Spinal cord (tissue), 10 donors: Measurements from ENCODE around the gene ZNF273. TPM values are rescaled to one million over a fixed set of nuclear protein-coding genes. Genes with fewer than 3 reads are reported as not detected.
"Not testable (repeated sequence)": the region's sequence is repeated elsewhere in the genome, so short reads cannot be mapped to it uniquely, and the experiment has no call there.

ENCODE experiments used
- DNase-seq, 6 donors: peaks; one replicate each; pipeline versions ENCODE4 v3.0.0 to v3.0.0-alpha.2; 2013 to 2015; ENCODE audit warnings: low spot score in 6 of 6, low read depth in 4 of 6
- H3K27ac ChIP-seq: one replicate; pipeline ENCODE4 v1.5.1; 2013; ENCODE audit warnings: low read depth, low read length, control low read depth
- H3K27me3 ChIP-seq: one replicate; pipeline ENCODE4 v1.6.1; 2013; ENCODE audit warnings: low read length; ENCODE audit not compliant: control insufficient read depth, insufficient read depth
- H3K36me3 ChIP-seq: one replicate; pipeline ENCODE4 v1.6.1; 2013; ENCODE audit warnings: low read length; ENCODE audit not compliant: control insufficient read depth, insufficient read depth
- H3K4me1 ChIP-seq: one replicate; pipeline ENCODE4 v1.6.1; 2013; ENCODE audit warnings: low read length; ENCODE audit not compliant: control insufficient read depth, insufficient read depth
- H3K4me3 ChIP-seq: one replicate; pipeline ENCODE4 v1.5.1; 2013; ENCODE audit warnings: low read depth, low read length, control low read depth
- H3K9me3 ChIP-seq: one replicate; pipeline ENCODE4 v1.6.1; 2013; ENCODE audit warnings: low read length; ENCODE audit not compliant: control insufficient read depth, insufficient read depth
- WGBS: methylation state at CpG from one replicate; pipeline ENCODE4 v1.1.5; 2013; ENCODE audit warnings: missing lambda C conversion rate; ENCODE audit not compliant: insufficient coverage; 5-methylcytosine and 5-hydroxymethylcytosine counted together
- polyA plus RNA-seq, 2 donors: library from polyadenylated mRNA; unstranded; fragments of 120-200 nt; gene quantifications; one replicate each; pipeline ENCODE4 v1.2.1, GENCODE V29; 2013; ENCODE audit not compliant: insufficient read length in 2 of 2
- total RNA-seq, 2 donors: library from RNA; depleted of rRNA in 1 of 2; stranded (reverse); fragments of 120-200 nt in 1 of 2; fragments of >200 nt in 1 of 2; gene quantifications; one replicate each; pipeline versions ENCODE4 v1.2.3 to v1.2.4, GENCODE V29; 2013 to 2014
- donor health status: healthy.

The ZNF273 gene
- total and polyA plus RNA-seq, 4 donors, result 12.2 to 22.7 (median 17.6) TPM

GRCh38 chr7:64888561-64888900 is 14.5 kb upstream of the ZNF273 start:
- peaks cover 10% of the 10 kb centered on the region for H3K36me3 ChIP-seq
- WGBS, result 10% methylated on average over 16 of the region's 17 CpGs
- H3K4me3 ChIP-seq, result peak overlapping the region; percentile 4
- H3K9me3 ChIP-seq, result peaks cover 3% of the 10 kb centered on the region
- DNase-seq, result peak in 1 of 6 donors; percentile 20
- peaks cover 26% of the 10 kb centered on the region for H3K4me1 ChIP-seq
- H3K27ac ChIP-seq, result no peak overlapping the region
- peaks cover 33% of the 10 kb centered on the region for H3K27me3 ChIP-seq

GRCh38 chr7:64888901-64889685 is 14.0 kb upstream of the ZNF273 start:
- Histone ChIP-seq H3K9me3 (peaks cover 3% of the 10 kb centered on the region), H3K27ac (no peak overlapping the region), H3K4me1 (peaks cover 26% of the 10 kb centered on the region), H3K4me3 (peak overlapping the region; percentile 4), H3K27me3 (peaks cover 33% of the 10 kb centered on the region), H3K36me3 (peaks cover 10% of the 10 kb centered on the region)
- DNase-seq, result peak in 2 of 6 donors; percentile 13 to 41
- WGBS, result 8% methylated on average over 60 of the region's 60 CpGs

GRCh38 chr7:64889686-64890162 is 13.3 kb upstream of the ZNF273 start:
- H3K36me3 ChIP-seq, result peaks cover 10% of the 10 kb centered on the region
- H3K27me3 ChIP-seq, result peaks cover 33% of the 10 kb centered on the region
- H3K9me3 ChIP-seq, result peaks cover 1% of the 10 kb centered on the region
- peaks cover 26% of the 10 kb centered on the region for H3K4me1 ChIP-seq
- H3K4me3 ChIP-seq, result no peak overlapping the region
- no peak for DNase-seq
- 28% methylated on average over 17 of the region's 18 CpGs for WGBS
- no peak overlapping the region for H3K27ac ChIP-seq

- not testable (repeated sequence) for H3K4me3 ChIP-seq, H3K36me3 ChIP-seq, H3K9me3 ChIP-seq, DNase-seq, H3K27ac ChIP-seq
- peaks cover 33% of the 10 kb centered on the region for H3K27me3 ChIP-seq
- peaks cover 26% of the 10 kb centered on the region for H3K4me1 ChIP-seq
- 74% methylated on average over 3 of the region's 3 CpGs for WGBS
These were observed 12.8 kb upstream of the ZNF273 start for GRCh38 chr7:64890273-64890672.

DNA sequence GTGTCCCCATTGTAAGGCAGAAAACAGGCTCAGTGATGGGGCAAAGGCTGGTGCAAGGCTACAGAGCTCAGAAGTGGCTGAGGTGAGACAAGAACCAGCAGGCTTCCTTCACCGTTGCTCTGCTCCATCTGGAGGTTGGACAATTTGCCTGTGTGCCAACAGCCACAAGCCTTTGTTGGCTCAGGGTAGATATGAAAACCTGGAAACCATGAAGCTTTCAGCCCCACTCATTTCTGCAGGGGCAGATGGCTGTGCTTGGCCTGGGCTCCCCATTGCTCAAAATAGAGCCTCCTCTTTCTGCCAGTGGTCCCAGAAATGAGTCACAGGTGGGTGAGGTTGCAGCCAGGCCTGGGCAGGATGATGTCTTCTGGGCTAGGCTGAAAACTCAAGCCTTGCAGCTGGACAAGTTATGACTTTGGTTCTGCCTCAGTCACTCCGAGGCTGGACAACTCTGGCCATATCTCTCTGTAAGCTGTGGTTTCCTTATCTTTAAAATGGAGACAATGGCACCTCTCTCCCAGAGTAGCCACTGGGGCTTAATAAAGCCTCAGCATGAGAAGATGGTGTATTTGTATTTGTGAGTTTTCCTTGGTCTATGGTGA is 12.2 kb upstream of the ZNF273 start:
- Histone ChIP-seq H3K4me3 (no peak overlapping the region), H3K9me3 (no peaks in the 10 kb centered on the region), H3K4me1 (peaks cover 26% of the 10 kb centered on the region), H3K27ac (no peak overlapping the region), H3K27me3 (peaks cover 33% of the 10 kb centered on the region), H3K36me3 (peaks cover 8% of the 10 kb centered on the region)
- WGBS, result 63% methylated on average over 2 of the region's 2 CpGs
- DNase-seq, result peak in 1 of 6 donors; percentile 16

GRCh38 chr7:64891363-64892081 is 11.6 kb upstream of the ZNF273 start:
- H3K4me1 ChIP-seq, result peaks cover 26% of the 10 kb centered on the region

GRCh38 chr7:64892116-64892515 is 11.0 kb upstream of the ZNF273 start:
- peaks cover 26% of the 10 kb centered on the region for H3K27me3 ChIP-seq
- H3K9me3 ChIP-seq, result no peaks in the 10 kb centered on the region
- peaks cover 8% of the 10 kb centered on the region for H3K36me3 ChIP-seq
- no peak overlapping the region for H3K4me3 ChIP-seq
- no peak for DNase-seq
- no peak overlapping the region for H3K27ac ChIP-seq
- peaks cover 26% of the 10 kb centered on the region for H3K4me1 ChIP-seq

More at GRCh38 chr7:64891363-64892081, 11.6 kb upstream of the ZNF273 start:
- H3K9me3 ChIP-seq, H3K4me3 ChIP-seq, H3K36me3 ChIP-seq, H3K27ac ChIP-seq: not testable (repeated sequence)
- H3K27me3 ChIP-seq, result peaks cover 32% of the 10 kb centered on the region
- no CpG with 5 or more reads among the region's 1 CpG for whole genome bisulfite sequencing
- peak in 1 of 6 donors; percentile 8 for DNase-seq

DNA sequence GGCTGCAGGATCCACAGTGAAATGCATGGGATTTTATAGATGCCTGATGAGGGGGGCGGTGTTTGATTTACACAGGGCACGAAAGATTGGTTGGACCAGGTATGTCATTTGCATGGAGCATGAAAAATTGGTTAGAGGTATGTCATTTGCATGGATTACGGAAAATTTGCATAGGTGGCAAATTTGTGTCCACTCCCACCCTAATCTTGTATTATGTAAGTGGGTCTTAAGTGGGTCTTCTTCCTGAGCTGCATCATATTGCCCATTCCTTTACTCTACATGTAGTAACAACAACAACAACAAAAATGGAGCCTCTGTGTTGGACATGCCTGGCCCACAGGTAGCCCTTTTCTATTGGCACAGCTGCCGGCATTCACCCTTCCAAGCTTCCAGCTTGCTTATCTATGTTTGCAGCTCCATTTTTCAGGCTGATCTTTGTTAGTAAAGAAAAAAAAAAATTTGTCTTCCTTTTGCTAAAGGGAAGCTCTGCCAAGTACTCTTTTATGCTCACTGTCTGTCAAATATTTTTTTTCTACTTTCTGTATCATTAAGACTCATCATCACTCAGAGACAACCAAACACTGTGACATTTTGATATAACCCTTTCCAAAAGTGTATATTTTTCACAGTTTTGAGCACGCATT is 10.3 kb upstream of the ZNF273 start:
- Histone ChIP-seq H3K27me3 (peaks cover 22% of the 10 kb centered on the region), H3K4me3 (no peak overlapping the region), H3K4me1 (peaks cover 25% of the 10 kb centered on the region), H3K9me3 (no peaks in the 10 kb centered on the region), H3K36me3 (peaks cover 10% of the 10 kb centered on the region), H3K27ac (no peak overlapping the region)
- 100% methylated on average over 1 of the region's 5 CpGs for WGBS
- no peak for DNase-seq

GRCh38 chr7:64893401-64893800 is 9.7 kb upstream of the ZNF273 start:
- DNase-seq, result no peak
- 43% methylated on average over 1 of the region's 5 CpGs for WGBS
- H3K27me3 ChIP-seq, result peaks cover 16% of the 10 kb centered on the region
- H3K4me1 ChIP-seq, result peaks cover 19% of the 10 kb centered on the region
- no peak overlapping the region for H3K4me3 ChIP-seq
- no peaks in the 10 kb centered on the region for H3K9me3 ChIP-seq
- no peak overlapping the region for H3K27ac ChIP-seq
- peaks cover 10% of the 10 kb centered on the region for H3K36me3 ChIP-seq
